Prostate gland (tissue), 2 donors: ENCODE measurements around the gene SNX17.

Experiments used
- CTCF ChIP-seq, 4 experiments: fragments of 200-600 bp in 2 of 4; fragments of 450-650 bp in 2 of 4; sonication (generic) in 2 of 4; IDR thresholded peaks; 1 replicate in 3 of 4; 2 replicates in 1 of 4; pipeline ENCODE4 v1.5.1; 2016 to 2019; ENCODE audit warnings: antibody characterized with exemption in 4 of 4, mild to moderate bottlenecking in 2 of 4, moderate library complexity in 2 of 4
- POLR2A ChIP-seq: fragments of 450-650 bp; IDR thresholded peaks from one replicate; pipeline ENCODE4 v1.6.1; 2016; ENCODE audit warnings: antibody characterized with exemption, mild to moderate bottlenecking
- POLR2AphosphoS5 ChIP-seq: sonication (generic); formaldehyde crosslinking; IDR thresholded peaks from one replicate; pipeline ENCODE4 v1.6.1; 2017; ENCODE audit warnings: antibody characterized with exemption

GRCh38 chr2:27416151-27416550 lies 45.7 kb downstream of the SNX17 start:
- no peak for TF ChIP-seq CTCF (IDR thresholded peaks at IDR 0.05)
- no peak for TF ChIP-seq POLR2A
- no peak for TF ChIP-seq POLR2AphosphoS5
